HG02840 (cell line): ENCODE measurements around the gene SLC27A1.

Experiments used
- ATAC-seq: cut with Tn5 transposase; IDR thresholded peaks from one replicate; pipeline ENCODE4 v1.9.1; 2021; ENCODE audit warnings: mild to moderate bottlenecking, moderate library complexity, moderate number of reproducible peaks; ENCODE audit not compliant: unreplicated experiment, low FRiP score

The SLC27A1 gene

GRCh38 chr19:17470068-17470841 lies at the start of gene SLC27A1:
SLC27A1 (plus strand) TSS chr19:17470524; CDS start chr19:17470541, 17 bp downstream.
- peak; percentile 74 for ATAC-seq

GRCh38 chr19:17421942-17422341 lies 48.4 kb upstream of the SLC27A1 start:
- ATAC-seq: no peak

GRCh38 chr19:17423429-17424208 lies 46.7 kb upstream of the SLC27A1 start:
- ATAC-seq: no peak

- ATAC-seq: no peak
Observed at GRCh38 chr19:17424743-17425365, 45.5 kb upstream of the SLC27A1 start.

GRCh38 chr19:17429641-17430113 lies 40.6 kb upstream of the SLC27A1 start:
- no peak for ATAC-seq

GRCh38 chr19:17431417-17431816 lies 38.9 kb upstream of the SLC27A1 start:
- no peak for ATAC-seq

- no peak for ATAC-seq
Observed at GRCh38 chr19:17435218-17435617, 35.1 kb upstream of the SLC27A1 start.

- no peak for ATAC-seq
Observed at GRCh38 chr19:17436094-17436873, 34.0 kb upstream of the SLC27A1 start.

- ATAC-seq: no peak
Observed at GRCh38 chr19:17436874-17437267, 33.5 kb upstream of the SLC27A1 start.

GRCh38 chr19:17441241-17442021 lies 28.9 kb upstream of the SLC27A1 start:
- ATAC-seq: no peak

GRCh38 chr19:17445526-17446165 lies 24.7 kb upstream of the SLC27A1 start:
- no peak for ATAC-seq

- no peak for ATAC-seq
Observed at GRCh38 chr19:17447704-17448130, 22.6 kb upstream of the SLC27A1 start.

GRCh38 chr19:17448131-17448967 lies 22.0 kb upstream of the SLC27A1 start, which contains the start of gene TMEM221:
TMEM221 (minus strand) TSS chr19:17448668; CDS start chr19:17448462, 206 bp downstream.
- ATAC-seq: no peak

GRCh38 chr19:17450264-17451075 lies 19.9 kb upstream of the SLC27A1 start:
- no peak for ATAC-seq

GRCh38 chr19:17451820-17452219 lies 18.5 kb upstream of the SLC27A1 start:
- ATAC-seq: no peak

GRCh38 chr19:17454576-17455071 lies 15.7 kb upstream of the SLC27A1 start:
- no peak for ATAC-seq
